SK-N-SH (cell line): ENCODE data around the gene SCN8A. TPM values are rescaled to one million over a fixed set of nuclear protein-coding genes. Genes with fewer than 3 reads are reported as not detected.

Experiments
- CTCF ChIA-PET: fragments of 300-600, 350-600 bp; formaldehyde crosslinking; extraction: SDS; loops from one replicate; lab custom pipeline; 2021; lab: Yijun Ruan, JAX
- POLR2A ChIA-PET: fragments of 350-600 bp; sonication (Branson Sonifier 250); formaldehyde crosslinking; extraction: SDS; loops from one replicate; lab custom pipeline; 2020; ENCODE audit warnings: antibody characterized with exemption, inconsistent platforms; lab: Yijun Ruan, JAX
- DNase-seq: peaks from one replicate; pipeline ENCODE4 v3.0.0; 2012
- H2AFZ ChIP-seq: fragments of 200-600 bp; sonication (generic); 2 replicates; pipeline ENCODE4 v1.8.1; 2016; ENCODE audit warnings: antibody characterized with exemption, mild to moderate bottlenecking, low read depth
- H3F3A ChIP-seq: fragments of 200-600 bp; sonication (generic); replicated peaks from 2 replicates; pipeline ENCODE3; 2016; ENCODE audit warnings: antibody characterized with exemption, mild to moderate bottlenecking; ENCODE audit not compliant: insufficient read depth
- H3K27ac ChIP-seq, 2 experiments: fragments of 200-500 bp in 1 of 2; fragments of 200-600 bp in 1 of 2; sonication (Bioruptor generic) in 1 of 2; sonication (generic), shearing (Covaris generic) in 1 of 2; 2 replicates each; pipeline versions ENCODE4 v1.5.1 to v1.6.1; 2014 to 2016; ENCODE audit warnings: low read depth in 2 of 2, inconsistent platforms in 1 of 2, low read length in 1 of 2, mild to moderate bottlenecking in 1 of 2, mixed read lengths in 1 of 2
- H3K27me3 ChIP-seq: fragments of 200-600 bp; sonication (generic), shearing (Covaris generic); 2 replicates; pipeline ENCODE4 v1.6.1; 2016; ENCODE audit warnings: mixed run types; ENCODE audit not compliant: insufficient read depth
- H3K36me3 ChIP-seq, 2 experiments: fragments of 200-500 bp in 1 of 2; fragments of 200-600 bp in 1 of 2; sonication (Bioruptor generic) in 1 of 2; sonication (generic) in 1 of 2; replicated peaks in 1 of 2; 2 replicates each; pipeline versions ENCODE3 to v1.5.1; 2014 to 2016; ENCODE audit warnings: low read length in 1 of 2, mild to moderate bottlenecking in 1 of 2; ENCODE audit not compliant: insufficient read depth in 2 of 2, control insufficient read depth in 1 of 2
- H3K4me1 ChIP-seq, 2 experiments: fragments of 200-500 bp in 1 of 2; fragments of 200-600 bp in 1 of 2; sonication (Bioruptor generic) in 1 of 2; sonication (generic), shearing (Covaris generic) in 1 of 2; 2 replicates each; pipeline versions ENCODE4 v1.5.1 to v1.6.1; 2014 to 2016; ENCODE audit warnings: low read depth in 1 of 2, low read length in 1 of 2, mixed run types in 1 of 2; ENCODE audit not compliant: insufficient read depth in 2 of 2, control insufficient read depth in 1 of 2
- H3K4me2 ChIP-seq: fragments of 200-600 bp; sonication (generic), shearing (Covaris generic); 2 replicates; pipeline ENCODE4 v1.6.1; 2017; ENCODE audit warnings: mixed run types
- H3K4me3 ChIP-seq, 2 experiments: fragments of 200-500 bp in 1 of 2; fragments of 200-600 bp in 1 of 2; sonication (Bioruptor generic) in 1 of 2; sonication (generic), shearing (Covaris generic) in 1 of 2; 2 replicates each; pipeline versions ENCODE4 v1.5.1 to v1.8.1; 2014 to 2016; ENCODE audit warnings: low read depth in 2 of 2, inconsistent platforms in 1 of 2, low read length in 1 of 2, mild to moderate bottlenecking in 1 of 2, mixed read lengths in 1 of 2, moderate library complexity in 1 of 2
- H3K79me2 ChIP-seq: fragments of 200-600 bp; sonication (generic); 2 replicates; pipeline ENCODE4 v1.8.1; 2017; ENCODE audit warnings: mild to moderate bottlenecking; ENCODE audit not compliant: insufficient read depth
- H3K9ac ChIP-seq: fragments of 200-600 bp; sonication (generic); 2 replicates; pipeline ENCODE4 v1.6.1; 2017; ENCODE audit warnings: mixed run types
- H3K9me2 ChIP-seq: fragments of 200-600 bp; sonication (generic); 2 replicates; pipeline ENCODE4 v1.6.1; 2017; ENCODE audit warnings: mixed run types
- H3K9me3 ChIP-seq: fragments of 200-600 bp; sonication (generic); 2 replicates; pipeline ENCODE4 v1.6.1; 2017; ENCODE audit warnings: mixed run types, mild to moderate bottlenecking, moderate library complexity
- H4K20me1 ChIP-seq: fragments of 200-600 bp; sonication (generic); 2 replicates; pipeline ENCODE4 v1.6.1; 2017; ENCODE audit warnings: mild to moderate bottlenecking, mixed run types; ENCODE audit not compliant: insufficient read depth
- ELF1 ChIP-seq: IDR thresholded peaks from 2 replicates; pipeline ENCODE4 v1.4.0; 2012
- EP300 ChIP-seq, 2 experiments: IDR thresholded peaks; 2 replicates each; pipeline versions ENCODE4 v1.4.0 to v1.6.1; 2012; ENCODE audit warnings: borderline replicate concordance in 1 of 2, low read depth in 1 of 2, low read length in 1 of 2
- FOXM1 ChIP-seq: IDR thresholded peaks from 2 replicates; pipeline ENCODE4 v1.4.0; 2012; ENCODE audit warnings: low read depth, mild to moderate bottlenecking
- IRF3 ChIP-seq: fragments of 150-350 bp; IDR thresholded peaks from 2 replicates; pipeline ENCODE4 v1.6.1; 2016; ENCODE audit warnings: mild to moderate bottlenecking, low read depth, low read length
- JUND ChIP-seq: IDR thresholded peaks from 2 replicates; pipeline ENCODE4 v1.4.0; 2012
- MAX ChIP-seq: IDR thresholded peaks from 2 replicates; pipeline ENCODE4 v1.4.0; 2012; ENCODE audit warnings: low read depth
- MEF2A ChIP-seq: IDR thresholded peaks from 2 replicates; pipeline ENCODE4 v1.4.0; 2012; ENCODE audit warnings: low read depth, borderline replicate concordance
- NFIC ChIP-seq: IDR thresholded peaks from 2 replicates; pipeline ENCODE4 v1.4.0; 2012; ENCODE audit warnings: borderline replicate concordance
- NRF1 ChIP-seq: IDR thresholded peaks from 2 replicates; pipeline ENCODE4 v1.6.1; 2012; ENCODE audit warnings: low read depth, mild to moderate bottlenecking, low read length
- PBX3 ChIP-seq: IDR thresholded peaks from 2 replicates; pipeline ENCODE4; 2012
- RCOR1 ChIP-seq: fragments of 150-350 bp; IDR thresholded peaks from 2 replicates; pipeline ENCODE4 v1.6.1; 2017; ENCODE audit warnings: antibody characterized with exemption, low read length
- RFX5 ChIP-seq: IDR thresholded peaks from 2 replicates; pipeline ENCODE4 v1.6.1; 2012; ENCODE audit warnings: mild to moderate bottlenecking, improper control_type of control experiment, low read length
- RXRA ChIP-seq: IDR thresholded peaks from 2 replicates; pipeline ENCODE4 v1.4.0; 2012; ENCODE audit warnings: low read depth, mild to moderate bottlenecking, borderline replicate concordance
- TAF1 ChIP-seq: IDR thresholded peaks from 2 replicates; pipeline ENCODE4 v1.6.1; 2012; ENCODE audit warnings: low read depth, mild to moderate bottlenecking, low read length, moderate library complexity, borderline replicate concordance
- USF2 ChIP-seq: fragments of 150-350 bp; IDR thresholded peaks from 2 replicates; pipeline ENCODE4 v1.6.1; 2017; ENCODE audit warnings: antibody characterized with exemption, low read length, low read depth, borderline replicate concordance
- ZBTB33 ChIP-seq: IDR thresholded peaks from 2 replicates; pipeline ENCODE4 v1.4.0; 2012; ENCODE audit warnings: low read depth, borderline replicate concordance
- WGBS: methylation state at CpG from one replicate; pipeline ENCODE4 v1.1.6; 2017; ENCODE audit warnings: low lambda C conversion rate; 5-methylcytosine and 5-hydroxymethylcytosine counted together
- polyA plus RNA-seq, 3 experiments: library from polyadenylated mRNA; depleted of rRNA; stranded (reverse); fragments of >200 nt; gene quantifications; 2 replicates each; pipeline ENCODE4 v1.2.3, GENCODE V29; 2012

SCN8A gene
- polyA plus RNA-seq, 1 of the 3 experiments (the other 2 are of a cell fraction), result 7.1 TPM

GRCh38 chr12:51626629-51627028, 35.6 kb downstream of the SCN8A start:
- H4K20me1 ChIP-seq, result peaks cover 34% of the 10 kb centered on the region
- peaks cover 92% of the 10 kb centered on the region for H3K79me2 ChIP-seq
- CTCF ChIA-PET, result no interaction called here
- H3F3A ChIP-seq, result peaks cover 13% of the 10 kb centered on the region
- no peaks in the 10 kb centered on the region for H3K9me2 ChIP-seq
- H3K27me3 ChIP-seq, result no peaks in the 10 kb centered on the region
- H3K4me2 ChIP-seq, result no peak overlapping the region
- POLR2A ChIA-PET, result no interaction called here
- no peak overlapping the region for H3K9ac ChIP-seq
- no peak overlapping the region for H3K27ac ChIP-seq
- H3K4me1 ChIP-seq, result peaks cover 0 to 25% of the 10 kb centered on the region in 2 experiments; a peak in 2 of 4 replicates
- H3K9me3 ChIP-seq, result no peaks in the 10 kb centered on the region
- no peak overlapping the region for H3K4me3 ChIP-seq
- H2AFZ ChIP-seq, result no peak overlapping the region
- DNase-seq, result no peak
- TF ChIP-seq TAF1, result no peak
- no peak for TF ChIP-seq NRF1
- TF ChIP-seq MAX, result no peak
- no peak for TF ChIP-seq MEF2A
- TF ChIP-seq IRF3, result no peak
- no peak for TF ChIP-seq ELF1
- TF ChIP-seq, all 33 proteins: peak for 0
- H3K36me3 ChIP-seq, result no peaks in the 10 kb centered on the region

- H3K4me3 ChIP-seq, result no peak overlapping the region
- H3K9me3 ChIP-seq, result no peaks in the 10 kb centered on the region
- no peak for DNase-seq
- TF ChIP-seq EP300 (IDR thresholded peaks at IDR 0.05; ENCODE audit: borderline replicate concordance in 1 of 2, low read depth in 1 of 2, low read length in 1 of 2), result no peak
- no peak for TF ChIP-seq RCOR1
- TF ChIP-seq TAF1, result no peak
- no peak for TF ChIP-seq ZBTB33
- no peak for TF ChIP-seq IRF3
- TF ChIP-seq MAX, result no peak
- TF ChIP-seq PBX3, result no peak
- TF ChIP-seq MEF2A, result no peak
- TF ChIP-seq FOXM1, result no peak
- no peak for TF ChIP-seq RXRA
- TF ChIP-seq USF2, result no peak
- TF ChIP-seq RFX5, result no peak
- no peak for TF ChIP-seq JUND
- no peak for TF ChIP-seq NFIC
- peaks cover 0 to 17% of the 10 kb centered on the region in 2 experiments; a peak in 2 of 4 replicates for H3K4me1 ChIP-seq
- H3K27me3 ChIP-seq, result no peaks in the 10 kb centered on the region
- no peak overlapping the region for H3K9ac ChIP-seq
- no peak overlapping the region for H3K27ac ChIP-seq
- H3K9me2 ChIP-seq, result no peaks in the 10 kb centered on the region
- peaks cover 4% of the 10 kb centered on the region for H3F3A ChIP-seq
- H3K36me3 ChIP-seq, result no peaks in the 10 kb centered on the region
- H3K4me2 ChIP-seq, result no peak overlapping the region
- WGBS, result 97% methylated on average over 7 of the region's 7 CpGs
- no peak overlapping the region for H2AFZ ChIP-seq
- peaks cover 34% of the 10 kb centered on the region for H4K20me1 ChIP-seq
- H3K79me2 ChIP-seq, result peaks cover 92% of the 10 kb centered on the region
- ChIA-PET POLR2A (no interaction called here), CTCF (no interaction called here)
Measured at GRCh38 chr12:51630256-51630880, 39.3 kb downstream of the SCN8A start.
